Measurements from ENCODE around the gene TXNDC5. TPM values are rescaled to one million over a fixed set of nuclear protein-coding genes. Genes with fewer than 3 reads are reported as not detected.

The TXNDC5 gene
- total and polyA plus RNA-seq, 2 experiments from 2014 or later = 237 to 498 TPM

GRCh38 chr6:7939184-7939863 is 28.7 kb upstream of the TXNDC5 start:
- Histone ChIP-seq H3K27me3 (replicated peaks; ENCODE audit: insufficient read depth) (no peaks in the 10 kb centered on the region), H3K4me1 (ENCODE audit: insufficient read depth) (no peaks in the 10 kb centered on the region), H3K79me2 (ENCODE audit: insufficient read depth) (no peaks in the 10 kb centered on the region), H3K9ac (no peak overlapping the region), H3K9me2 (ENCODE audit: insufficient read depth) (no peaks in the 10 kb centered on the region), H3K27ac (no peak overlapping the region), H4K20me1 (ENCODE audit: insufficient read depth) (no peaks in the 10 kb centered on the region), H3K9me3 (ENCODE audit: low read depth) (no peaks in the 10 kb centered on the region), H2AFZ (peak overlapping the region; percentile 32; the same call in 1 of the 2 replicates), H3F3A (ENCODE audit: insufficient read depth) (no peaks in the 10 kb centered on the region; the same call in 1 of the 2 replicates), H3K4me2 (ENCODE audit: unreplicated experiment) (no peak overlapping the region), H3K36me3 (ENCODE audit: low read depth) (no peaks in the 10 kb centered on the region), H3K4me3 (no peak overlapping the region)
- DNase-seq = peak; percentile 44
- WGBS, 2 experiments (ENCODE audit: low coverage in 1 of 2, low lambda C conversion rate in 2 of 2, missing lambda C conversion rate in 2 of 2) = 62 to 70% methylated on average over 11 of the region's 11 CpGs
- in situ Hi-C loops (cut with MboI) = no loop called here
- TF ChIP-seq EZH2 (IDR thresholded peaks at IDR 0.05; ENCODE audit: insufficient read depth, poor library complexity, severe bottlenecking) (no peak), EZH2phosphoT487 (IDR thresholded peaks at IDR 0.05; ENCODE audit: insufficient read depth, low read depth) (no peak)

- no peak for DNase-seq
- no peak overlapping the region for H3K4me3 ChIP-seq
- 73 to 74% methylated on average over 4 of the region's 4 CpGs for WGBS, 2 experiments (ENCODE audit: low coverage in 1 of 2, low lambda C conversion rate in 2 of 2, missing lambda C conversion rate in 2 of 2)
- no peaks in the 10 kb centered on the region; the same call in 1 of the 2 replicates for H3F3A ChIP-seq (ENCODE audit: insufficient read depth)
- H3K27ac ChIP-seq = no peak overlapping the region
- no peak overlapping the region for H3K9ac ChIP-seq
- H2AFZ ChIP-seq = peak overlapping the region; percentile 32; the same call in 1 of the 2 replicates
- no peaks in the 10 kb centered on the region for H3K9me3 ChIP-seq (ENCODE audit: low read depth)
- no peaks in the 10 kb centered on the region for H3K36me3 ChIP-seq (ENCODE audit: low read depth)
- H3K27me3 ChIP-seq (replicated peaks; ENCODE audit: insufficient read depth) = no peaks in the 10 kb centered on the region
- no peak overlapping the region for H3K4me2 ChIP-seq (ENCODE audit: unreplicated experiment)
- no peaks in the 10 kb centered on the region for H3K79me2 ChIP-seq (ENCODE audit: insufficient read depth)
- no peaks in the 10 kb centered on the region for H3K9me2 ChIP-seq (ENCODE audit: insufficient read depth)
- no peaks in the 10 kb centered on the region for H3K4me1 ChIP-seq (ENCODE audit: insufficient read depth)
- in situ Hi-C loops (cut with MboI) = no loop called here
- no peaks in the 10 kb centered on the region for H4K20me1 ChIP-seq (ENCODE audit: insufficient read depth)
- TF ChIP-seq EZH2phosphoT487 (IDR thresholded peaks at IDR 0.05; ENCODE audit: insufficient read depth, low read depth) (no peak), EZH2 (IDR thresholded peaks at IDR 0.05; ENCODE audit: insufficient read depth, poor library complexity, severe bottlenecking) (no peak)
Observed at GRCh38 chr6:7938562-7939183, 28.1 kb upstream of the TXNDC5 start.

GRCh38 chr6:7933794-7934193 is 23.2 kb upstream of the TXNDC5 start:
- Histone ChIP-seq H3K9me3 (ENCODE audit: low read depth) (no peaks in the 10 kb centered on the region), H4K20me1 (ENCODE audit: insufficient read depth) (no peaks in the 10 kb centered on the region), H3K36me3 (ENCODE audit: low read depth) (no peaks in the 10 kb centered on the region), H3K27me3 (replicated peaks; ENCODE audit: insufficient read depth) (no peaks in the 10 kb centered on the region), H3K9me2 (ENCODE audit: insufficient read depth) (no peaks in the 10 kb centered on the region), H3K79me2 (ENCODE audit: insufficient read depth) (no peaks in the 10 kb centered on the region), H3K9ac (no peak overlapping the region), H3K4me2 (ENCODE audit: unreplicated experiment) (no peak overlapping the region), H3K4me1 (ENCODE audit: insufficient read depth) (no peaks in the 10 kb centered on the region), H3F3A (ENCODE audit: insufficient read depth) (no peaks in the 10 kb centered on the region), H3K4me3 (no peak overlapping the region), H3K27ac (no peak overlapping the region), H2AFZ (no peak overlapping the region)
- DNase-seq = no peak
- in situ Hi-C loops (cut with MboI) = no loop called here
- no peak for TF ChIP-seq EZH2phosphoT487 (IDR thresholded peaks at IDR 0.05; ENCODE audit: insufficient read depth, low read depth)
- no peak for TF ChIP-seq EZH2 (IDR thresholded peaks at IDR 0.05; ENCODE audit: insufficient read depth, poor library complexity, severe bottlenecking)
- WGBS, 2 experiments (ENCODE audit: low coverage in 1 of 2, low lambda C conversion rate in 2 of 2, missing lambda C conversion rate in 2 of 2) = 33 to 47% methylated on average over 3 of the region's 3 CpGs

- Histone ChIP-seq H3K4me2 (ENCODE audit: unreplicated experiment) (no peak overlapping the region), H3K9ac (no peak overlapping the region), H3K27me3 (replicated peaks; ENCODE audit: insufficient read depth) (no peaks in the 10 kb centered on the region), H3K9me2 (ENCODE audit: insufficient read depth) (no peaks in the 10 kb centered on the region), H3K4me3 (no peak overlapping the region), H3K27ac (no peak overlapping the region), H3F3A (ENCODE audit: insufficient read depth) (no peaks in the 10 kb centered on the region), H3K36me3 (ENCODE audit: low read depth) (no peaks in the 10 kb centered on the region), H3K4me1 (ENCODE audit: insufficient read depth) (no peaks in the 10 kb centered on the region), H4K20me1 (ENCODE audit: insufficient read depth) (no peaks in the 10 kb centered on the region), H3K9me3 (ENCODE audit: low read depth) (no peaks in the 10 kb centered on the region), H2AFZ (no peak overlapping the region), H3K79me2 (ENCODE audit: insufficient read depth) (no peaks in the 10 kb centered on the region)
- in situ Hi-C loops (cut with MboI) = no loop called here
- no peak for DNase-seq
- TF ChIP-seq EZH2 (IDR thresholded peaks at IDR 0.05; ENCODE audit: insufficient read depth, poor library complexity, severe bottlenecking) = no peak
- no peak for TF ChIP-seq EZH2phosphoT487 (IDR thresholded peaks at IDR 0.05; ENCODE audit: insufficient read depth, low read depth)
- 73 to 79% methylated on average over 2 of the region's 2 CpGs for WGBS, 2 experiments (ENCODE audit: low coverage in 1 of 2, low lambda C conversion rate in 2 of 2, missing lambda C conversion rate in 2 of 2)
Observed at GRCh38 chr6:7932625-7933024, 22.0 kb upstream of the TXNDC5 start.

All from GM23248 (cell line).